K562 (cell line): ENCODE results near the gene PHACTR2. TPM values are rescaled to one million over a fixed set of nuclear protein-coding genes. Genes with fewer than 3 reads are reported as not detected.

Source experiments
- CHD7 ChIP-seq: fragments of 200-600 bp; sonication (generic); IDR thresholded peaks from one replicate; pipeline ENCODE4 v1.6.1; 2012; ENCODE audit warnings: mild to moderate bottlenecking, low read depth, low read length, inconsistent platforms
- RBM39 ChIP-seq: fragments of 200-400 bp; formaldehyde crosslinking; optimal IDR thresholded peaks from 2 replicates; pipeline ENCODE3; 2018; ENCODE audit warnings: low read depth, low read length
- SLC30A9 ChIP-seq: fragments of 250-450 bp; sonication (Bioruptor Pico); IDR thresholded peaks from 2 replicates; pipeline ENCODE4 v1.8.0; 2022; ENCODE audit warnings: mild to moderate bottlenecking, moderate library complexity
- ZNF134 ChIP-seq: fragments of 250-450 bp; sonication (Bioruptor Pico); conservative IDR thresholded peaks from 2 replicates; pipeline ENCODE4 v1.4.0; 2020
- ZNF77 ChIP-seq: fragments of 250-450 bp; sonication (Bioruptor Pico); IDR thresholded peaks from 2 replicates; pipeline ENCODE4 v1.5.0; 2020
- polyA plus RNA-seq, 8 experiments: library from polyadenylated mRNA; depleted of rRNA in 4 of 8; stranded (reverse) in 5 of 8; unstranded in 3 of 8; fragments of >200 nt; fragmentation: Nextera tagmentation in 2 of 8; fragmentation: Illumina TruSeq in 1 of 8; extraction: Ambion mirVana in 2 of 8; extraction: Trizol in 1 of 8; gene quantifications; 2 replicates each; pipeline versions ENCODE4 v1.2.1 to v1.2.3, GENCODE V29; 2011 to 2014; ENCODE audit warnings: inconsistent platforms in 1 of 8, missing spikeins in 1 of 8
- total RNA-seq, 7 experiments: library from RNA; depleted of rRNA in 6 of 7; stranded (reverse); fragments of >200 nt in 6 of 7; fragmentation: Illumina TruSeq in 2 of 7; extraction: Trizol in 2 of 7; gene quantifications; 2 replicates each; pipeline versions ENCODE4 v1.2.1 to v1.2.3, GENCODE V29; 2011 to 2021; ENCODE audit warnings: low replicate concordance in 1 of 7

The PHACTR2 gene
- total and polyA plus RNA-seq, 9 of the 15 experiments (the other 6 are each of a cell fraction or from before 2014, with no cell fraction given) = 5.3 to 52.5 (median 22.9) TPM

- TF ChIP-seq SLC30A9 (CRISPR knock-in tag) (no peak), ZNF134 (CRISPR knock-in tag) (no peak), RBM39 (no peak), ZNF77 (CRISPR knock-in tag) (no peak), CHD7 (no peak)
These were observed 106.6 kb downstream of the PHACTR2 start (continued) for GRCh38 chr6:143784316-143784715.
